Posterior vena cava (tissue), 2 donors: ENCODE data around the gene MACROD2. TPM values are rescaled to one million over a fixed set of nuclear protein-coding genes. Genes with fewer than 3 reads are reported as not detected.

Source experiments
- DNase-seq: peaks from one replicate; pipeline ENCODE4 v3.0.0-alpha.2; 2020; ENCODE audit warnings: low spot score
- intact Hi-C, 2 donors: fragments of 100-400 bp; cut with DNase I; formaldehyde crosslinking; loops; one replicate each; pipeline versions ENCODE4 v1.14.1 to v1.14.2; 2022 to 2023
- total RNA-seq, 2 donors: library from RNA; stranded (reverse); fragmentation: NEBNext Ultra II Directional; extraction: Animal tissue kit (Norgen Biotek cat#: 25700); gene quantifications; one replicate each; pipeline ENCODE4 v1.2.1, GENCODE V29; 2021
- donor health status: DM: yes; HTN: yes; CAD: no.
- donor health status: DM: yes; HTN: yes; CAD: no.

The MACROD2 gene
- total RNA-seq, 2 donors from 2014 or later = 15.5 to 25.5 TPM

GRCh38 chr20:14830899-14831298 is 835.6 kb downstream of the MACROD2 start:
- intact Hi-C loops = no loop called here
- no peak for DNase-seq

GRCh38 chr20:14832630-14833029 is 837.3 kb downstream of the MACROD2 start:
- intact Hi-C loops = no loop called here
- no peak for DNase-seq

DNA sequence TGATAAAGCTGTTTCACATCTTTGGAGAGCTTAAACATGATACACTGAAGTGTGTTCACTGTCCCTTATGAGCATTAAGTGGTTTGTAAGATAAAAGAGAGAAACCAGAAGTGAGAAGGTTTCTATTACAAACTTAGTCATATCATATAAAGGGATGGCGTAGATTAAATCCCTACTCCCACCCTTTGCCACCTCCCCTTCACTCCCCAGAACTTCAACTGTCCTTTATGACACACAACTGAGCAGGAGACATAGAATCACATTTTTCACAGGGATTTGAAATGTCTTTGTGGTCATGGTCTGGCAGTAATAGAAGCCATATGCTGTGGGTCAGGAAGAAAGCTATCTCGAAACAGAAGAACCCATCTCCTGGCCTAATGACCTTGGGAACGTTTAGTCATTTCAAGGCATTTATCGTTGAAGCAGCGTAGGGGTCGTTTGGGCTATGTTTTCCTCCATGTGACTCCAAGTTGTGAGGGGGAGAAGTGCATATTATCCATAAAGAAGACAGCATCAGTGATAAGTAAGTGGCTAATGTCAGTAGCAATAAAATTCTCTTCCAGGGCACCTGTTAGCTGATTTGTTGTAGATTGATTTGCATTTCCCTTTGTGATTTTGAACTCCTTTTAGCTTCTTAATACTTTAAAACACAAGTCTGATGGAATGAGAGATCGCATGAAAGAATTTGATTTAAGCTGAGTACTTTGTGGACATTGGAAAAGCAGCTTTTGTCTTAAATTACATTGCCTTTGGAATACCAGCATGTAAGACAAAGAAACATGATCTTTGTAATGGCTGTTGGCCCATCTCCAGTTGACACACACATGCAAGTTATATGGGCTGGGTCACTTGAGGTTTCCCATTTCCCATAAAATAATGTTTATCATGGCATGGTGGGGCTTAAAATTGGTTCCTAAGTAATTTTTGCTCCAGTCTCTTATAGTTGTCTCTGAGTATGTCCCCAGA is 843.6 kb downstream of the MACROD2 start:
- intact Hi-C loops = no loop called here
- no peak for DNase-seq

- intact Hi-C loops = no loop called here
- no peak for DNase-seq
These were observed 850.2 kb downstream of the MACROD2 start for GRCh38 chr20:14845199-14846160.

DNA sequence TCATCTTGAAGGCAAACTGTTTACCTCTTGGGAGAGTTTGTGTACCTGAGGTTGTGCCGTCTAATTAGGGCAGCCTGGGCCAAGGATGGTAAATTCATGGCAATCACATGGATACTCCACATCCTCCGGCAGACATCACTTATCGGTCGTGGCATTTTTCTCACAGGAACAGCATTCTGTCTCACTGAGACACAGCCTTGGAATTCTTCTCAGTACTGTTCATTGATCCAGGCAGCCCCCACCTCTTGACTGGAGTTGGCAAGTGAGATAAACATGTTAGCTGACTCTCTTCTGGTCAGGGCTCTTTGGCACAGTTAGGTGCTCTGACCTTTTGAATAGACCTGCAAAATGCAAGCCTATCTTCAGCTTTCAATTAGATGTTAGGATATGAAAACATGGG is 853.5 kb downstream of the MACROD2 start:
- no peak for DNase-seq
- intact Hi-C loops = no loop called here

GRCh38 chr20:14853079-14853478 is 857.8 kb downstream of the MACROD2 start:
- DNase-seq = no peak
- intact Hi-C loops = no loop called here

DNA sequence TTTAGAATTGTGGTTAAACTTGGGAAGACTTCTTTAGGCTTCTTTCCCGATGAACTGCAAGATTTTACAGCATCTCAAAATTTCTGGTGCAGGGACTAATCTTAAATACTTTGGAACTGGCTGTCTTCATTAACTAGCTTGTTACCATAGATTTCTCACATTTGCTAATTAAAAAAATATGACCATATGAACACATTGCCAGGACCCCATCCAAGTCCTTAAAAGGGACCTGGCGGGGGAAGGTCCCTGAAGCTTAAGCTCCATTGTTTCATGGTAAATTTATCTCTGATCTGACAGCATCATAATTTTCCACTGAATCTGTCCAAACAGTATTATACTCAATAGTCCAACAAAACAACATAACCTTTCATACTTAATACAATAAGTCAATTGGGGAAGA is 859.9 kb downstream of the MACROD2 start:
- no peak for DNase-seq
- intact Hi-C loops = no loop called here

GRCh38 chr20:14859627-14860026 is 864.3 kb downstream of the MACROD2 start:
- no peak for DNase-seq
- intact Hi-C loops = no loop called here

DNA sequence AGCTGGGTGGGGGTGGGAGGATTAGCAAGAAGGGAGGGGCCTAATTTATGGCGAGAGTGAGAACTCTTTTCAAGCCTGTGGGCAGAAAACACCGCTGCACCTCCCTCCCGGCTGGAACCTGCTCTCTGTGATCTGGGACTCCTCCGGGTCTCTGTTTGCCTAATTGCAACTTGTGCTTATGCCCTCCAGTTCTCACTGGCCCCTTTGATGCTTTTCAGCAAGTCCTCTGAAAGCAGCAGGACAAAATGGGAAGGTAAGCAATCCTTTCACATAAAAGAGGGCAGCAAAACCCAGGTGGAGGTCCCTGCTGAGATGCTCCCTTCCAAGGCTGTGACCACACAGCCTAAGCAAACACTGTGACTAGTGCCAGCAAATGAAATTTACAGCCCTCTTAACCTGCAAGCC is 865.1 kb downstream of the MACROD2 start:
- no peak for DNase-seq
- intact Hi-C loops = no loop called here

DNA sequence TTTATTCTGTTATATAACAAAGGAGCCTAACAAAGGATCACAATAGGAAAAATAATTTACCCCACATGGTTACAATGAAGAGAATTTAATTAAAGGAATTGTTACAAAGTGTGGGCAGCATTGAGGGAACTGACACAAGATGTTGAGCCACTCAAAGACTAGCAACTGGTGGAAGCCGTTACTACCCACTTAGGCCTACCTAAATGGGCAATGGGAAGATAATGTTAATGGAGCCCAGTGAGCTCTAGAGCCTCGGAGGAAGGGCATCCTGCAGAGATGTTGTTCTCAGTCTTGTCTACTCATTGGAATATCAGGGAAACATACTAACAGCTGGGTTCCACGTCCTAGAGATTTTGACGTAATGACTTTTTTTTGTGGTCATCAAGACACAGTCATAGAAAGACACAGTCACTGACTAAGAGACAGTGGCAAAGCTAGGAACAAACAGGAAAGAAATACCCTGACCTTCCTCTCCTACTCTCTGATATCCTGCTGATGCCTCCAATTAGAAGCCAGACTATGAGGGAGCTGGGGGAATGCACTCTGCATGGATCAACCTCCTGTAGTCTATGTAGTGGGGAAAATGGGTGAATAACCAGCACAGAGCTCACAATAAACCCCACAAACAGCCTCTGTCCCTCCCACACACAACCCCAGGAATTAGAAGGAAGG is 865.8 kb downstream of the MACROD2 start:
- no peak for DNase-seq
- intact Hi-C loops = no loop called here

- DNase-seq = no peak
- intact Hi-C loops = no loop called here
These were observed 869.9 kb downstream of the MACROD2 start for GRCh38 chr20:14865169-14865568.

DNA sequence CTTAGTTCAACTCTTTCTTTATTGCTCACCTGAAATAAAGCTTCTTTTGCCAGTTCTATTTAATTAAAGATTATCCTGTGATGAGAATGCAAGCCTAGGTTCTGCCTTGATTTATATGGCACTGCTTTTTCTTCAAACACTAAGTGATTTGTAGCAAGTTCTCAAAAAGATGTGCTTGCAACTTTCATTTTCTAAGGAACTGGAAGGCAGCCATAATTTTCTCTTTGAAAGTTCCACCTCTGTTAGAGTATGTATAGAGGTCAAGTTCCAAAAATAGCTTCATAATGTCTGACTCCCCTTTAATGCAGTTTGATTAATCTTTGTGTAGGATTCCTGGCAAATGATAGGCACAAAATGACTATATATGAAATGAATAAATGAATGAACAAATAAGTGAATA is 870.4 kb downstream of the MACROD2 start:
- intact Hi-C loops = no loop called here
- DNase-seq = no peak

DNA sequence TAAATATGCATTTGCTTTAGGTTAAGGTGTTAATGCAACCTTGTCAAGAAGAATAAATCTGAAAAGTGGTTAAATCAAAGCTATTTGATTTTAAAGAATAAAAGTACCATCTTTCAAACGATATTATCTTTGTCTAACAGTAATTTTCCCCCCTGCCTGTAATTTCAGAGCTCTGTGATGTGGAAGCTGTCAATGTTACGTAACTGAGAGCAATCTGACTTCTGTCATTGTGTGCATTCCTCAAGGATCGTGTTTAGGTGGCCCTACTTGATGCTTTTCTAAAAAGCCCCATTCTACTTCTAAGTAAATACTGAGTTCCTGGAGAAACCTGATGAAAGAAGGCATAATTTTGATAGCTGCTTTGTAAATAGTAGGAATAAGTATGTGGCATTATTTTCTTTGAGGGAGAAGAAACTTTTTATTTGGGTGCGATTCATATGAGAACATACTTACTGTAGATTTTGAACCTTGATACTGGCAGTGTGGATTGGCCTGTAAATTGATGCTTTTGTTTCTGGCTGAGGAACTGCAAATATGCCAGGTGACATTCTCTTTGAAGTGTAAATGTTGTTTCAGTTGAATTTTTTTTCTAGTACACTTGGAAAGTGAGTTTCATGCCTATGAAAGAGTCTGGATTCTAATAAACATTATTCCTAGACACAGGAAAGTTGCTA is 871.7 kb downstream of the MACROD2 start:
- DNase-seq = no peak
- intact Hi-C loops = no loop called here

DNA sequence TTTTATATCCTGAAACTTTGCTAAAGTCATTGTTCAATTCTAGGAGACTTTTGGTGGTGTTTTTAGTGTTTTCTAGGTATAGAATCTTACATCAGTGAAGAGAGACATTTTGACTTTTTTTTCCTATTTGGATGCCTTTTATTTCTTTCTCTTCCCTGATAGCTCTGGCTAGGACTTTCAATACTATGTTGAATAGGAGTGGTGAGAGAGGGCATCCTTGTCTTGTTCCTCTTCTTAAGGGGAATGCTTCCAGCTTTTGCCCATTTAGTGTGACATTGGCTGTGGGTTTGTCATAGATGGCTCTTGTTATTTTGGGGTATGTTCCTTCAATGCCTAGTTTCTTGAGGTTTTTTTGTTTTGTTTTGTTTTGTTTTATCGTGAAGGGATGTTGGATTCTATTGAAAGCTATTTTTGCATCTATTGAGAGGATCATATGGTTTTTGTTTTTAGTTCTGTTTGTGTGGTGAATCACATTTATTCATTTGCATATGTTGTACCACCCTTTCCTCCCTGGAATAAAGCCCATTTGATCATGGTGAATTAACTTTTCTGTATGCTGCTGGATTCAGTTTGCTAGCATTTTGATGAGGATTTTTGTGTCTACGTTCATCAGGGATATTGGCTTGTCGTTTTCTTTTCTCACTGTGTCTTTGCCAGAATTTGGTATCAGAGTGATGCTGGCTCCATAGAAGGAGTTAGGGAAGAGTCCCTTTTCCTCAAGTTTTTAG is 882.1 kb downstream of the MACROD2 start:
- no peak for DNase-seq
- intact Hi-C loops = no loop called here

GRCh38 chr20:14878676-14879019 is 883.3 kb downstream of the MACROD2 start:
- DNase-seq = no peak
- intact Hi-C loops = no loop called here

DNA sequence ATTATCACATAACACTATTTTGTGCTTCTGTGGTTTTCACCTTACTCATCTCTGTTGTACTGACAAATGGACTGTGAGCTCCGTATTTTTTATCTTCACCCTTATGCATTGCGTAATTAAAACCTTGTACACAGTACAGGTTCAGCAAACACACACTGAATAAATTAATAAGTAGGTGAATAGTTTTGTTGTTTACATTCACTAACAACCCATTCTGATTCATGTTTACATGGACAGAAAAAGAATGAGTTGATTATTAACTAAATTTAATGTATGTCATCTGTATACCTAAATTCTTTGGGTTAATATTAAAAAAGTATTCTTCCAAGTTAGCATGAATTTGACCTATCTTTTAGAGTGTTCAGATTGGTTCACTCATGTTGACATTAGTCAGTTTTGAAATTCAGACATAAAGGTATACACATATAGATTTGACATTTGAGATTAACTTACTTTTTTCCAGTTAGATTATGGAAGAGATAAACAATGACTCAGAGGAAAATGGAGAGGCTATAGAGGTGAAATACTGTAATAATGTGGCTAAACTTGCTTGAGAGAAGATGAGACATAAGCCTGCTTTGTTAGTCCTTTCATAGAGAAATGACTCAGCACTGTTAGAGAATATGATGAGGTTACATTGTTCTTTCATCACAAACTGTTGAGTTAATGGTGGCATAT is 883.8 kb downstream of the MACROD2 start:
- intact Hi-C loops = no loop called here
- DNase-seq = no peak

DNA sequence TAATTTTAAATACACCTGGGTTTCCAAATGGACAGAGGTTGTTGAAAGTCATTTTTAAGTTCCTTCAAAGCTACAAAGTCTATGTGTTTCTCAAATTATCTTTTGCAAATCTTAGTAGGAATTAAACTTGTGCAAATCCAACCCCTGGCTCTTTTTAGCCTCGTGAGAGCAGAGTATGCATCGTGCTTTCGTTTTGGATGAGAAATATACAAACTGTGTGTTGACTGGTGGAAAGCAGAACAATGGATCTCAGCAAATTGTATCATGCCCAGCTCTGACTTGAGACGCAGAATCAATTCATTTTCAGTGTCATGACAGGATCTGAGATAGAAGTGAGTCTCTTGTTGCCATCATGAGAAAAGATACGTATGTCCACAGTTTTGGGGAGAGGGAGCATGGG is 884.5 kb downstream of the MACROD2 start:
- DNase-seq = no peak
- intact Hi-C loops = no loop called here

- intact Hi-C loops = no loop called here
- DNase-seq = no peak
These were observed 886.2 kb downstream of the MACROD2 start for GRCh38 chr20:14881518-14881917.
